Measurements from ENCODE around the gene LRRIQ1.

LRRIQ1 gene

GRCh38 chr12:85257671-85258070, 221.5 kb downstream of the LRRIQ1 start:
- H3K27ac ChIP-seq: no peak overlapping the region
- TF ChIP-seq CTCF (conservative IDR thresholded peaks at IDR 0.05) (no peak), ZFX (IDR thresholded peaks at IDR 0.05) (no peak)

GRCh38 chr12:85260447-85260846, 224.3 kb downstream of the LRRIQ1 start:
- TF ChIP-seq ZFX (IDR thresholded peaks at IDR 0.05): no peak
- TF ChIP-seq CTCF (conservative IDR thresholded peaks at IDR 0.05): no peak
- no peak overlapping the region for H3K27ac ChIP-seq

GRCh38 chr12:85260896-85261295, 224.7 kb downstream of the LRRIQ1 start:
- H3K27ac ChIP-seq: no peak overlapping the region
- no peak for TF ChIP-seq ZFX (IDR thresholded peaks at IDR 0.05)
- TF ChIP-seq CTCF (conservative IDR thresholded peaks at IDR 0.05): no peak

GRCh38 chr12:85266356-85266755, 230.2 kb downstream of the LRRIQ1 start:
- H3K27ac ChIP-seq: no peak overlapping the region
- TF ChIP-seq CTCF (conservative IDR thresholded peaks at IDR 0.05) (no peak), ZFX (IDR thresholded peaks at IDR 0.05) (no peak)

- H3K27ac ChIP-seq: no peak overlapping the region
- TF ChIP-seq CTCF (conservative IDR thresholded peaks at IDR 0.05): no peak
These were observed 237.5 kb downstream of the LRRIQ1 start for GRCh38 chr12:85273381-85274314.

GRCh38 chr12:85274315-85274651, 238.1 kb downstream of the LRRIQ1 start:
- no peak for TF ChIP-seq CTCF (conservative IDR thresholded peaks at IDR 0.05)
- TF ChIP-seq ZFX (IDR thresholded peaks at IDR 0.05): no peak
- H3K27ac ChIP-seq: no peak overlapping the region

- no peak overlapping the region for H3K27ac ChIP-seq
- TF ChIP-seq ZFX (IDR thresholded peaks at IDR 0.05) (no peak), CTCF (conservative IDR thresholded peaks at IDR 0.05) (no peak)
These were observed 239.2 kb downstream of the LRRIQ1 start for GRCh38 chr12:85275374-85275773.
